HG02642 (cell line): ENCODE data around the gene FAT1.

ENCODE experiments used
- ATAC-seq: cut with Tn5 transposase; IDR thresholded peaks from one replicate; pipeline ENCODE4 v1.9.1; 2021; ENCODE audit warnings: mild to moderate bottlenecking; ENCODE audit not compliant: unreplicated experiment, poor library complexity

Gene FAT1

DNA sequence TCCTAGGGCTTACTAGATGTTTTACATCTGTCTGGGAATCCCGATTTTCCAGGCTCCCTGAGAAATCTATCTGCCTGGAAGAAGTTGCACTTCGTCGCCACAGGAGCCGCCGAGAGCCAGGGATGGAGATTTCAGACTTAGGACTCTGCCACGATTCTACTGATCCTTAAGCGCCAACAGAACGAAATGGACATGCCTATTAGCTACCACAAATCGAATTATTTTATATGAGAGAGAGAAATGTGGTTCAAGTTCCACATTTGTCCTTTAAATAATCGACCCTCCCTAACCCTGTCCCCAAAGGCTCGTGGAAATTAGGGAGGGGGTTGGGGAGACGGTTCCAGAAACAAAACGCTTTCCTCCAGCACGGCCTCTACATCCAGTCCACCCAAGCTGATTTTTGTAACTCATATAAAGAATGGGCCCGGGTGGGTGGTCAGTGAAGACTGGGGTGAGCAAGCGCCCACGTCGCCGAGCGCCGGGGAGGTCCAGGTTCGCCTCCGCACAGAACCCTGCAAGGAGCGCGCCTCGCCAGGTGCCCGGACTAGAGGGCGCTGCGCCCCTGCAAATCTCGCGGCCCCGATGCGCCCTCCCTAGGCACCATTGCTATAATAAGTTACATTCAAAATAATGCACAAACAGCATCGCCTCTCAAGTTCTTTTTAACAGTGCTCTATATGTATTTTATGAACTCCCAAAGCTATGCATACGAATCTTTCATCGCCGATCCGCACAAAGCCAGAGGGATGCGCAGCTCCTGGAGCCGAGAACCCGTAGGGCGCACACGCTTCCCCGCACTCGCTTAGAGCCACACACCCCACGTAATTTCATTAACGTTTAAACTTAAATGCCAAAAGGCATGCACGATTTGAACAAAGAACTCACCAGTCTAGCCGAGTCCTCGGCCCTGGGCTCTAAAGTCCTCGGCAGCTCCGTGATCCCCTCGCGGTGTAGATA lies 2.1 kb upstream of the FAT1 start:
- ATAC-seq, result no peak

DNA sequence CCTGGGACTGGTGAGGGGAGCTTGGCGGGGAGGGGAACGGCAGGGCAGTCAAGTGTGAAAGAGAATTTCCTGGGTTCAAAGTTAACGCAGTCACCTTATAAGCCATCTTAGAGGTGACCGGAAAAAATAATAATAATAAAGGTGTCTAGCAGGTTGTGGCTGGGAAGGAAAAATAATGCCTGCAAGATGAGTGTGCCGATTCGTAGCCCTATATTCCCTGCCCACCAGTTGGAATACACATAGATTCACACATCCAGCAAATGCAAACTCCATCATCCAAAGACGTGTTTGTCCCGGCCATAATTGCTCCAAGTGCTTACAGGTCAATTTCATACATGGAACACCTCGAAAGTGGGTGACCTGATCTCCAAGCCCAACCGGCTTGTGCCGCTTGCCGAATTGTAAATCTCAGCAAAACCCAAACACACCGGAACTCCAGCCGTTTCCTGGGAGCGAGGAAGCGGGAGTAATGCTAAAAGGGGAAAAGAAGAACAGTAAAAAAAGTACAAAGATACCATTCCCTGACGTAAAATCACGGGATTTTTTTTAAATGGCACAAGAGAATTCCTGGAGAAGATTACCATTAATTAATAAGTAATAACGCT lies 1.3 kb upstream of the FAT1 start:
- ATAC-seq, result no peak

DNA sequence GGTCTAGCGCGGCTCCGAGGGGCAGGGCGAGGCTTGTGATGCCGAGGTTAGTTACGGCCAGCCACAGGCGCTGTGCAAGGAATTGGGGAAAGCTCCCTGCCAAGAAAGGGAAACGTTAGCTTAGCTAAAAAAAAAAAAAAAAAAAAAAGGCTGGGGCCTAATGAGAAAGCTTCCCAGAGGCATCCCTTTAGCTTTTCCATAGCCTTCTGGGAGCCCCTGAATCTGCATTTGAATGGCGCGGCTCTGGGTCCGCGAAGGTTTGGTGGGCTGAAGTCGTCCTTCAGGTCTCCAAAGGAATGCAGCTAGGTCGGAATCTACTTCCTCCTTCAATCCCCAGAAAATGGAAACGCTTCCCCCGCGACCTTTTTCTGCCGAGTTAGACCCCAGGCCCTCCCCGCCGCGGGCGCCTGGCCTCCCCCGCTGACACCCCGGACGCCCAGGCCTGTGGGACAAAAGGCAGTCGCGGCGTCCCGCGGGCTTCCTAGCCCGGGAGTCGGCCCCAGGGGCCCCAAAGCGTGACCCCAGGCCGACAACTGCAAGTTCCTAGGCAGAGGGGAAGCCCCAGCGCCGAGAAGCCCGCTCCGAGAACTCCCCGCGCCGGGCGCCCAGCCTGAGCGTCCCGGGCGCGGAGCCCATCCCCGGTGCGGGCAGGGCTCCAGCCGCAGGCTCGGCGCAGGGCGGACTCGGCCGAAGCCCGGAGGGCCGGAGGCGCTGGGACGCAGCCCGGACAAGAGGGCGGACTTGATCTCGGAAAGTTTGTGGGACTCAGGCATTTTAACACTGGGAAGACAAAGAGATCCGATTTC lies 605 bp upstream of the FAT1 start:
- no peak for ATAC-seq

DNA sequence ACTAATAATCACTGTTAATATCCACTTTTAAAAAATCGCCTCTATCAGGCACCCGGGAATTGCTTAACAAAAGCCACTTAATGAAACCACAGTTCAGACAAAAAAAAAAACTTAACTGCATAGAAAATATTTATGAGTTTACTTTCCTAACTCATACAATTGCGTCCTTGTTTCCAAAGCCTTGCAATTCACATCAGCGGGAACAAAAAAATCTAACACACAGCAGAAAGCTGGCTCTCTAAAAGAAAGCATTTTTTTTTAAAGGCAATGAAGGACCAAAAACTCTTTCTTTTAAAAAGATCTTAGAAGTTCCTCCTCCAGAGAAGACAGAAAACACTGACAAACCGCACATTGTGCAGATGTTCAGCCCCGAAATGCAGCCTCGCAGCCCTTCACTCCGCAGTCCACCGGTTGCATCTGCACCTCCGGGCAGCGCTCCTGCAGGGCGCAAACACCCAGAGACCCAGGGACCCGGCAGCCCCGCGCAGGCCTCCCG lies 812 bp downstream of the FAT1 start:
- ATAC-seq, result no peak

GRCh38 chr4:186719925-186720694 lies 3.5 kb downstream of the FAT1 start:
- no peak for ATAC-seq

DNA sequence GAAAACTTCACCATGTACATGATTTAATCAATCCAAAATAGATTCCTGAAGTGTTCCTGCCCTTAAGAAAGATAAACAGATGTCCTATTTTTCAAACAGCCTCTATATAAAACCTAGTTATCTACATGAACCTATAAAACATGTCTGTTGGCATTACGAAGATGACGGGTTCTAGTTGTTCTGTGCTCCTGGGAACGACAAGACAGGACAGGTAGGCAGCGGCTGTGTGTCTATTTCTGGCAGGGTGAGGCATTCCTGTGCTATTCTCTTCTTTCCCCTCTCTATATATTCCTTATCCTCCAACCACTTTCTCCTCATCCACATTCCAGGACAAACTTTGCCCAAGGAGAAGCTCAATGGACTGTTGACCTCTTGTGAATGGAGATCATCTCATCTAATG lies 6.1 kb downstream of the FAT1 start:
- no peak for ATAC-seq

DNA sequence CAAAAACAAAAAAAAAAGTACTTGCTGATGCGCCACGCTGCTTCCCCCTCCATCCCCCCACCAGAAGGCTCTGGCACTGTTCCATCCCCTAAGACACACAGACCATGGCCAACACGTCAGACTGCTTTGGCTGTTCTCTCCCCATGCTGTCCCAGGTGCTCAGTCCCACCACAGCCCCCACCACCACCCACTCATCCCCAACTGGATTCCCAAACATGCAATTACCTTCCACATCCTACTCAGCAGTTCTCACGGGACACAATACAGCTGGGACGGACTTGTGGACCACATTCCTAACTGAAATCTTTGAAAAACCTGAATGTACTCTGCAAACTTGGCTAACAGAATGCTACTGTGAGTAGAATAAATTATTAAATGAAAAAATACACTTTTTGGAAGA lies 8.6 kb downstream of the FAT1 start:
- no peak for ATAC-seq

GRCh38 chr4:186714006-186714675 lies 9.5 kb downstream of the FAT1 start:
- ATAC-seq, result no peak

- ATAC-seq, result no peak
These were observed 11.0 kb downstream of the FAT1 start for GRCh38 chr4:186712690-186713089.

DNA sequence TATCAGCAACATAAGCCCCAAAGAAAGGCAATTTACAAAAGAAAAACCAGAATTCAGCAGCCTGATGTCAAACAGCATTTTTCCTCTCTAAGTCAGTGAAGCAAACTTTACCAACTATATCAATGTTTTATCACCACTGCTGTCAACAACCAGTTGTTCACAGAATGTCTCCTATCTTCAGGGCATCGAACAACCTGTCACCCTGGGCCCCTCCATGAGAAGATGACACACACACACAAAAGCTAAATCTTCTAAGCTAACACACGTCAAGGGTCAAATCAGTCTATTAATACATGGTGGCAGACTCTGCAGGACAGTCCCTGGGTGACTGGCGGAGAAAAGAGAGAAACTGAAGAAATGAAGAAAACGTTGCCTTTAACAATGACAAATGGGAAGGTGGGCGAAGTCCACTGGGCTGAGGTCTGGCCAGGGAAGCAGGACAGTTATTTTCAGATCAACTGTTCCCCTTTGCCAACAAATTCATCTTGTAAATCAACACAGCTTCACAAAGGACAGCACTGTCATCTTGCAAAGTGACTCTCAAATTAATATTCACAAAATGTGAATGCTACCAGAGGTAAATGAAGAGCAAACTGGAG lies 13.0 kb downstream of the FAT1 start:
- ATAC-seq, result no peak

DNA sequence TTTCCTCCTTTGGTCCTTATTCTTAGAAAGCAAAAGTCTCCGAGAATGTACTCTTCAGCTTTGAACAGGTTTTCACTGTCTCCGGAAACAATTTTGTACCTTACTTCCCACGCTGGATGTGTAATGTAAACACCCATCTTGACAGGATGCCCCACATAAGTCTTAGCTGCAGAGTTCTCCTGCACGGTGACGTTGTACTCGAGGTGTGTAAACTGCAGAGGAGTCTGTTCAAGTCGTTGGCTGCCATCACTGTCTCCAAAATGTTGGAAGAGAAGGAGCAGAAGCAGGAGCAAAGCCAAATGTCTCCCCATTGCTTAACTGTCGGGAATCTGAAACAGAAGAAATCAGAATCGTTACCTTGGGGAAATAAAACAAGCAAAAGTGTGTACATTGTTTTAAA lies 14.1 kb downstream of the FAT1 start:
- no peak for ATAC-seq

DNA sequence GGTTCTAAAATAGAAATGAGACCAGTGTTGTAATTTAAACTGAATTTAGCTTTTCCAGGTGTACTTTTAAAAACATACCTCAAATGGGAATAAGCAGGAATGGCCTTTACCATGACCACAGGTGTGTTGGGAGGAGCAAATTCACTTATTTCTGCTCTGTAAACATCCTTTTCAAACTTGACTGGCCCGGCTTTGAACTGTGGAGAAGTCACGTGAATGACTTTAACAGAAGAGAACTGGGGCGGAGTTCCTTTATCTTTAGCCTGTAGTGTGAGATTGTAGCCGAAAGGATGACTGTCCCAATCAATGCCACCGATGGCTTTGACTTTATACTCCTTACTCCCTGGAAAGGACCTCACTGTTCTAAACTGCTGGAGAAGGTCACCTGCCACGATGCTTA lies 15.1 kb downstream of the FAT1 start:
- no peak for ATAC-seq

GRCh38 chr4:186707996-186708395 lies 15.7 kb downstream of the FAT1 start:
- ATAC-seq, result no peak

GRCh38 chr4:186707574-186707973 lies 16.1 kb downstream of the FAT1 start:
- no peak for ATAC-seq

- no peak for ATAC-seq
These were observed 19.6 kb downstream of the FAT1 start for GRCh38 chr4:186704057-186704456.

- no peak for ATAC-seq
These were observed 20.1 kb downstream of the FAT1 start for GRCh38 chr4:186703510-186703909.

GRCh38 chr4:186702940-186703339 lies 20.7 kb downstream of the FAT1 start:
- no peak for ATAC-seq

DNA sequence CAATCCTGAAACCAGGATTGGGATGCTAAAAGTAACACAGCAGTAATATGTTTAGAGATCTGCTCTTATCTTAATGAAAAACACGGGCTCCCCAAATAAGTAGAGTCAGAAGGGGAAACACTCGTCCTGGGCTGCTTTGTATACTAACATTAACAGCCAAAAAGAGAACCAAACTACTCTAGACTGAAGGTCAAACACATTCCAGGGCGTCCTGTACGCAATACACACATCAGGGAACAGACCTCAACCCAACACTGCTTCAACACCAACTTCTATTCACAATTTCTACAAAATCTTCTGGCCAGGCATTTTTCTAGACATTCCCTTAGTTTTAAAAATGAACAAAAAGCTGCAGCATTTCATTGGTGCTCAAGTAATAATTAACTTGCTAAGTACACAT lies 21.4 kb downstream of the FAT1 start:
- no peak for ATAC-seq

DNA sequence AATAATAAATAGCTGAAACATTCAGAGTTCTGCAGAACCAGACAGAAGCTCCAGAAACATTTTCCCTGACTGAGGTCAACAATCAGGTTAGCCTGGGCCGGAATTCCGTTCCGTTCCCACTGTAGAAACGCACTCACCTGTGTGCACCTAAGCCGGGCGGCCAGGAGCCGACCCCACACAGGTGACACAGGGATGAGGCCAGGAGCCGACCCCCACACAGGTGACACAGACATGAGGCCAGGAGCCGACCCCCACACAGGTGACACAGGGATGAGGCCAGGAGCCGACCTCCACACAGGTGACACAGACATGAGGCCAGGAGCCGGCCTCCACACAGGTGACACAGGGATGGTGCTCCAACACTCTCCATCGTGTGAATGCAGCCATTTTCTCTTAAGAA lies 21.9 kb downstream of the FAT1 start:
- no peak for ATAC-seq
